ENCODE results near the gene SIRT5.

DNA sequence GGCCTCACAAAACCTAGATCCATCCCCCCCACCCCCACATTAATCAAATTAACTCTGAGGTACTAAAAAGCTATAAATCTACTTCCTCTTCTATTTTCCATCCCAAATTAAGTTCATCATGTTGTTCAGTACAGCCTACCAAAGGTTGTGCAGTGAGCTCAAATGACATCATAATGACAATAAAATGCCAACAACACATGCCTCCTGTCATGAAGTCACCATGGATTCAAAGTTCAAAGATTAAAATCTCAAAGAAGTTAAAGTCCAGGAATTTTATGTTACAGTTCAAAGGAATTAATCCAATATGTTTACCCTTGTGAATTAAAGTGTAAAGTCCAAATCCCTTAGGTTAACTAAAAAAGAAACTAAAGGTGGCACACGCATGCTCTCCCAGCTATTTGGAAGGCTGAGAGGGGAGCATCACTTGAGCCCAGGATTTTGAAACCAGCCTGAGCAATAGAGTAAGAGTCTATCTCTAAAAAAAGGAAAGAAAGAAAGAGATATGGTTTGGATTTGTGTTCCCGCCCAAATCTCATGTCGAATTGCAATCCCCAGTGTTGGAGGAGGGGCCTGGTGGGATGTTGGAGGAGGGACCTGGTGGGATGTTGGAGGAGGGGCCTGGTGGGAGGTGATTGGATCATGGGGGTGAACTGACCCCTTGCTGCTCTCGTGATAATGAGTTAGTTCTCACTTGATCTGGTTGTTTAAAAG lies 25.7 kb upstream of the SIRT5 start:
- TF ChIP-seq, protein P1, sequence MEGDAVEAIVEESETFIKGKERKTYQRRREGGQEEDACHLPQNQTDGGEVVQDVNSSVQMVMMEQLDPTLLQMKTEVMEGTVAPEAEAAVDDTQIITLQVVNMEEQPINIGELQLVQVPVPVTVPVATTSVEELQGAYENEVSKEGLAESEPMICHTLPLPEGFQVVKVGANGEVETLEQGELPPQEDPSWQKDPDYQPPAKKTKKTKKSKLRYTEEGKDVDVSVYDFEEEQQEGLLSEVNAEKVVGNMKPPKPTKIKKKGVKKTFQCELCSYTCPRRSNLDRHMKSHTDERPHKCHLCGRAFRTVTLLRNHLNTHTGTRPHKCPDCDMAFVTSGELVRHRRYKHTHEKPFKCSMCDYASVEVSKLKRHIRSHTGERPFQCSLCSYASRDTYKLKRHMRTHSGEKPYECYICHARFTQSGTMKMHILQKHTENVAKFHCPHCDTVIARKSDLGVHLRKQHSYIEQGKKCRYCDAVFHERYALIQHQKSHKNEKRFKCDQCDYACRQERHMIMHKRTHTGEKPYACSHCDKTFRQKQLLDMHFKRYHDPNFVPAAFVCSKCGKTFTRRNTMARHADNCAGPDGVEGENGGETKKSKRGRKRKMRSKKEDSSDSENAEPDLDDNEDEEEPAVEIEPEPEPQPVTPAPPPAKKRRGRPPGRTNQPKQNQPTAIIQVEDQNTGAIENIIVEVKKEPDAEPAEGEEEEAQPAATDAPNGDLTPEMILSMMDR (conservative IDR thresholded peaks at IDR 0.05; ENCODE audit: low read depth, low read length): no peak
- TF ChIP-seq EZH2 (IDR thresholded peaks at IDR 0.05; ENCODE audit: borderline replicate concordance, low read depth, low read length, poor library complexity, severe bottlenecking): no peak
